HG03025 (cell line): ENCODE data around the gene CSNK1D.

Source experiments
- ATAC-seq: cut with Tn5 transposase; IDR thresholded peaks from one replicate; pipeline ENCODE4 v1.9.1; 2021; ENCODE audit warnings: mild to moderate bottlenecking, moderate library complexity; ENCODE audit not compliant: unreplicated experiment, low FRiP score

Gene CSNK1D

DNA sequence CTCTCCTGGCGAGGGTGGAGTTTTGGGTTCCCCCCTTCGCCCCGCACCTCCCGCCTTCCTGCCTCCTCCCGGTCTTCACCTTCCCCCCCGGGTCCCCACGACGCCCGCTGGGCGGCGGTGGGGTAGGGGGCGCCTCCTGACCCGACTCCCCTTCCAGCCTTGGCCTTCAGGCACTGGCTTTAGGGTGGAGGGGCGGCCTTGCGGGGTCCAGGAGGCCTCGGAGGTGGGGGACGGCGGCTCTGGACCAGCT lies 42.3 kb downstream of the CSNK1D start:
- ATAC-seq = no peak

DNA sequence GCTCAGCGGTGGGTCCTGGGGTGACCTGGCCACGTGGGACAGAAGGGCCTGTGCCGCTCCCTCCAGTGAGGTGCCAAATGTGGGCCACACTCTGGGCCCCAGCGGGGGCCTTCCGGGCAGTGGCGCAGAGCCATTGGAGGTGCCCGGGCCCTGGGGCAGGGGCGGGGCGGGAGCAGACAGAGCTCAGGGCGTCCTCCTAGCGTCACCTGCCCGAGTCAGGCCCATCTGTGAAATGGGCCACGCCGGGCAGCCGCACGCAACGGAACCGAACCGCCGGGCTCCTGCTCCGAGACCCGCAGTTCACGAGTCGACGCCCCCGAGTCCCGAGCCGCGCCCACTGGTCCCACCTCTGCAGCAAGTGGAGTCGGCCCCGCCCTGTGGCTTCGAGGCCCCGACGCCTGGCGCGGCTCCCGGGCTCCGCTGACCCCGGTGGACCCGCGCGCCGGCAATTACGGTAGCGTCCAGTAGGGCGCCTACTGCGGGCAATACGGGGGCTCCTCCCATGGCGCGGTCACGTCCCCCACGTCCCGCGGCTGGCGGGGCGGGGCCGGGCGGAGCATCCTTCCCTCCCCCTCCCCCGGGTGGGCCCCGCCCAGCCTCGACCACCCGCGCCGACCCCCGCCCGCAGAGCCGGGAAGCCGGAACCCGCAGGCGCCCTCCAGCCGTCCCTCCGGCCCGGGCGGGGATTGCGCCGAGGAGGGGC lies 42.7 kb downstream of the CSNK1D start:
- ATAC-seq = no peak

DNA sequence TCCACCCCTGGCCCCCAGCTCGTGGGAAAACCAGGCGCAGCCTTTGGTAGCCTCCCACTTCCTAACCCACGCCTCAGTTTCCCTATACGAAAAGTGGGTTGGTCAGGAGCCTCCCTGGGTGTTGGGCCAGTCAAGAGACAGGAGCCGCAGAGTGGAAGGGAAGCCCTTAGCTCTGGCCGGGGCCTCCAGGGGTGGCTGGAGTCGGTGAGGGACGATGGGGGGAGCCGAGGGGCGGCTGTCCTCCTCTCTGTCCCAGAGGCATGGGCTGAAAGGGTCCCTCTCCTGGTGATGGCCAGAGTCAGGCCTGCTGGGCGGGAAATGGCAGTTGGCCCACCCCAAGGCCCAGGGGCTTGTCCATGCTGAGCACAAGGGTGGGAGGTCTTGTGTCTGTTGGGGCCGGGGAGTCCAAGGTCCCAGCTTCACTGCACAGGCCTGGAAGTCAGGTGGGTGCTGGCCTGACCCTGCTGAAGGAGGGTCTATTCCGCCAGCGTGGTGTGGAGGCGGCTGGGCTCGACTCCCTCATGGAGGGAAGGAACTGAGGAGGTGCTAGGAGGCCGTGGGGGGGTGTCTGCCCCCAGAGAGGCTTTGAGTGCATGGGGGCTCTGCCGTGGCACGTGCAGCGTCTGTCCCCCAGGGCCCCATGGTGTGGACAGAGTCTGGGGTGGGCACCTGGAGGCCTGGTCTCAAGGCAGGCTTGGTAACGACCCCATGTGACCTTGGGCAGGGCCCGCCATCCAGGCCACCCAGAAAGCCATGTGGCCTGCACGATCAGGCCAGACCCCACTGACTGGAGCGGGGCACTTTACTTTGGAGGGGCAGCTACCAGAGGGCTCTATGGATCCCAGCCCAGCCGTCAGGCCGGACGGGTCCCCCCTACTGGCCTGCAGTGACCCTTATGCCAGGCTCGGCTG lies 43.5 kb downstream of the CSNK1D start:
- no peak for ATAC-seq

DNA sequence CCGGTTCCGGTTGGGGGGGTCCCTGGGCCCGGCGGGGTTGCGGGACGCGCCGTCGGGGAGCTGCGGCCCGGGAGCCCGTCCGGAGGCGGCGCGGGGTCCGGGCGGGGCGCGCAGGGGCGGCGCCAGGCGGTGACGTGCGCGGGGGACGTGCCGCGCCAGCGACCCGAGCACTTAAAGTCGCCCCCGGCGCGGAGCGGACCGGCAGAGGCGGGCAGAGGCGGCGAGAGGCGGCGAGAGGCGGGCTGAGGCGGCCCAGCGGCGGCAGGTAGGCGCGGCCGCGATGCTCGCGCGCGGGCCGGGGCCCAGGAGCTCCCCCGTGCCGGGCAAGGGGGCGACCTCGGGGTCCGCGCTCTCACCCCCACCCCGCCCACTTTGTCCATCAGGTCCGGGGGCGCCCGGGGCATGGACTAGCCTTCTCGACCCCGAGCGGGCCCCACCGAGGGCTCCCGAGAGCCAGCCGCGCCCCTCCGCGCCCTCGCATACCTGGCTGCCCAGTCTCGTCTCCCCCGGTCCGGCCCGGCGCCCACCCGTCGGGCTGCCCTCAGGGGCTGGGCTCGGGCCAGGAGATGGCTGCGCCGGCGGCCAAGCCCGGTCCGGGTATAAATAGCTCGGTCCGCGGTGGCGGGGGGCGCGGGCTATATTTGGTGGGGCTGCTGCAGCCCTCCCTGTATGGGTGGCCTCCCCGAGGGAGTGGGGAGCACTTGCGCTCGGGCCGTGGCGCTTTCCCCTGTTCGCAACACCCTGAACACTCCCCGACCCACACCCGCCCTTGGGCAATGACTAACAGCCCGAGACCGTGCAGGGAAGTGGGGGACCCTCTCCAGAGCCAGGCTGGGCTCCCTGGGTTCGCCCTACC lies 44.4 kb downstream of the CSNK1D start, which contains the start of gene SLC16A3:
TSS of gene SLC16A3 (plus strand) at position 201 of the 856 bp plus-strand sequence. CDS start 6,967 bp downstream, outside the sequence.
- ATAC-seq = peak; percentile 30

DNA sequence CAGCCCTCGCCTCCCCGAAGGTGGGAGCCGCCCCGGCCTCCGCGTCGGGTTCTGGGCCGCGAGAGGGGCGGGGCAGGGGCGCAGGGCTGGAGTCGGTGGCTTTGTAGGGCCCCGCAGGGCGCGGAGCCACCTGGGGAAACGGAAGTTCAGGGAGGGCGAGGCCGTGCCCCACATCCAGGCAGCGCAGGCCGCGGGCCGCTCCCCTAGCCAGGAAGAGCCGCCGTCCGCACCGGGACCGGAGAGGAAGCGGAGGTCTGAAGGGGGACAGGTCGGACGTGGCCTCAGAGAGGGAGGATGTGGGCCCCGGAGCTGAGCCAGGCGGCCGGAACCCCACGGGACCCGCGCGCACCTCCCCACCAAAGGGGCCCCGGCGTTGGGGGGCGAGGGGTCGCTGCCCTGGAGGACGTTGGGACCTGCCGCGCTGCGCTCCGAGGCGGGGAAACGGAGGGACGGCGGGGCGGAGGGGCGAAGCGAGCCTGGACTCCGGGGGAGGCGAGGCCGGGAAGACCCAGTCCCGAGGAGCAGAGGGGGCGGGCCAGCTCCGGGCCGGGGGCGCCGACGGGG lies 45.1 kb downstream of the CSNK1D start:
- ATAC-seq = no peak

DNA sequence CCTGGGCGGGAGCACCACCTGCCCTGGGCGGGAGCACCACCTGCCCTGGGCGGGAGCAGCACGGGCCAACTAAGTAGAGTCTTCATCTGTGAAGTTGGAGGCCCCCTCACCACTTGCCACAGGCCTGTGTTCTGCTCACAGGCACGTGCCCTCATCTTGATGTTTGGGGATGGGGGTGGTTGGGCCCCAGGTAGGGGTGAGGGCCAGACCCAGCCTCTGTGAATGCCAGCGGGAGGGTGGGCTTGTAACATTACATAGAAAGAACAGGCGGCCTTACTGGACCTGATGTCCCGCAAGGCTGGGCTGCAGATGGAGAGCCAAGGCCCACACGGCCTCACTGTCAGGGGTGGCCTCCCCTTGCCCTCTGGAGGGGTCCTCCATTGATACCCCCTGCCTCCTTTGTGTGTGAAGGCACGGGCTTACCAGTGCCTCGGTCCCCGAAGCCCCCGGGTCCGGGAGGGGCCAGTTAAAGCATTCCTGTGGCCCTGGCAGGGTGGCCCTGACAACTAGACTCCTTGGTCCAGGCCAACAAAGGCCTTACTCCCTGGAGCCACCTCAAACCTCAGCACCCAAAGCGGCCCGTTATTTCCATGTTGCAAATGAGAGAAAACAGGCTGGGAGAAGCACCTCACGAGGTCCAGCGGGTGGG lies 45.7 kb downstream of the CSNK1D start:
- no peak for ATAC-seq

DNA sequence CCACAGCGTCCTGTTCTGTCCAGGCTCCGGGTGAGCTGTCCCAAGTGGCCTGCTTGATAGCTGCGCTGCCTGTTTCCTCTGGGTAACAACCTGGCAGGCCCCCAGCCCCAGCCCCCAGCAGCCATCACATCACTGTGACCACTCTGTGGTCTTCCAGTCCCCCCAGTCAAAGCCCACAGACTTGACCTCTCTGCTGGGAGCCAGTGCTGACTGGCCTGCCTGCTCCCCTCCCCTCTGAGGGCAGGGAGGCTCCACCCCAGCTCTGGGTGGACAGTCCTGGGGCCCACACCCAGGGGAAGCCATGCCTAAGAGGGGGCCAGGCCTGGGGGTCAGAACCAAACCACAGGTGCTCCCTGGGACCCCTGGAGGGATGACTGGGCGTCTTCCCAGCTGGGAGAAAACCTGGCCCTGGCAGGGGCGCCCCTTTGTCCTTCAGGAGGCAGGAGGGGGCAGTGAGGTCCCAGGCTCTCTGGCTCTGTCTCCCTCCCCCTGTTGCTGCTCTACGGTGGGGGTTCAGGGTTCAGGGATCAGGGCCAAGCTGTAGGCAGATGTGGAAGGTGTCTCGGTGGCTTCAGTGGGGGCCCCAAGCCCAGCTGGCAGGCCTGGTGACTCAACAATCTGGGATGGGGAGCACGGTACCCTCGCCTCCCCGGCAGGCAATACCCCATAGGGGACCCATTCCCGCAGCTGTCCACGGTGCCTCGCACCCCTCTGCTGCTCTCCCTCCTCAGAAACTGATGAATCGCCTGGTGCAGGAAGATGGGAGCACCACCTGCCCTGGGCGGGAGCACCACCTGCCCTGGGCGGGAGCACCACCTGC lies 46.5 kb downstream of the CSNK1D start:
- ATAC-seq = no peak

DNA sequence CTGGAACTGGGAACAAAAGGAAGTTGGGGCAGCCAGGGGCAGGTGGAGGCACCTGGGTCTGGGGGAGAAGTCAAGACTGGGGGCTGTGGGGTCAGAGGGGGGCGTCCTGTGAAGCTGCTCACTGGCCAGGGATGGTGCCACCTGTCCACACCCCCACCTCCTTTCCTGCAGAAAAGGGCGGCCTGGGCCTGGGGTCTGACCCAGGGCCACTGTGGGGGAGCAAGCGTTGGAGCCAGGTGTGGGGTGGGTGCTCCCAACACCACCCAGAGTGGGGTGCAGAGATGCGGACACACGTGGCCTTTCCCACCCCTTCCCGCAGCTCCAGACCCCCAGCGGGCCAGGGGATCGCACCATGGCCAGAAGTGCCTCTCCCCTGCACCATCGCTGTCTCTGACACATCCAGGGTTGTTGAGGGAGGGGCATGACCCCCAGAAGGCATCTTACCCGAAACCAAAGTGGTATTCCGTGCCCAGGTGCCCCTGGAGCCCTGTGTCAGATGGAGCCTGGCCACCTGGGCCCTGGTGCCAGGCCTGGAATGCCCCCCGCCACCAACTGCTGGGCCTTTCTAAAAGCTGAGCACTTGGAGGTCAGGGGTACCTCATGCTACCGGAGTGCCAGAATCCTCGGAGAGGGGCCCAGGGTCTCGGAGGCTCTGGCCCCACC lies 47.2 kb downstream of the CSNK1D start:
- no peak for ATAC-seq

DNA sequence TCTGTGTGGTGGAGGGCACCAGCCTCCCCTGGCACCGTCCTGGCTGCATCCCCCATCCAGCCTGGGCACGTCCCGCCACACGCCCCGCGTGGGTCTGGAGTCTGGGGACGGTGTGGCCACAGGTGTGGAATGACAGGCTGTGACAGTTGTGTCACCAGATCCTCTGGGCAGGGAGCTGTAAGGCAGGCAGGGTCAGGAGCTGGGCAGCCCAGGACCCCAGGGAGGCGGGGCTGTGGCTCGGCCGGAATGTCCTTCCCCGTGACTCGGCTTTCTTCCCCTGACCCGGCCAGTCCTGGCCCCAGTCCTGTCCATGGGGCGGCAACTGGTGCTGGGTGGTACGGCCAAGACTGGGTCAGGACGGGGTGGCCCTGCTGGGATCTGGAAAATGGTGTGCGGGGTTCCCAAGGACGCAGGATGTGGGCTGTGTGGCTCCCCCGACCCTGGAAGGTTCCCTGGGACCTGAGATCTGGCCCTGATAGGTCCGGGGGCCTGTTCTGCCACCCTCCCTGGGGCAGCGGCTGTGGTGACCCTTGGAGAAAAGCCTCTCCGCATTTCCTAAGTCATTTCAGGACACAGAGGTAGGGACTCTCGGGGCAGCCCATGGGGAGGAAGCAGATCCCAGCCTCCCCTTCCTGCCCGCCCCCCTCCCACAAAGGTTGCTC lies 48.0 kb downstream of the CSNK1D start:
- ATAC-seq = no peak

DNA sequence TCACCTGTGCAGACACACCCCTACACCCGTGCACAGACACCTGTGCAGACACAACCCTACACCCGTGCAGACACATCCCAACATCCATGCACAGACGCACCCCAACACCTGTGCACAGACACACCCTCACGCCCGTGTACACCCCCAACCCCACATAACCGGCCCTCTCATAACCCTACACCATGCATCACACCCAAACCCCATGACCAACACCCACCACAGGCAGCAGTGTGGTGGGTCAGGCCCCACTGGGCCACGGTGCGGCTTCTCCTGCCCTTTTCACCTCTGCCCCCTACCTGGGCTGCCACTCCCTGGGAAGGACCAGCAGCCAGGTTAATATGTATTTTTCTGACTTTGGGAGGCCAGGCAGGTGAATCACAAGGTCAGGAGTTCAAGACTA lies 48.8 kb downstream of the CSNK1D start:
- ATAC-seq = no peak

DNA sequence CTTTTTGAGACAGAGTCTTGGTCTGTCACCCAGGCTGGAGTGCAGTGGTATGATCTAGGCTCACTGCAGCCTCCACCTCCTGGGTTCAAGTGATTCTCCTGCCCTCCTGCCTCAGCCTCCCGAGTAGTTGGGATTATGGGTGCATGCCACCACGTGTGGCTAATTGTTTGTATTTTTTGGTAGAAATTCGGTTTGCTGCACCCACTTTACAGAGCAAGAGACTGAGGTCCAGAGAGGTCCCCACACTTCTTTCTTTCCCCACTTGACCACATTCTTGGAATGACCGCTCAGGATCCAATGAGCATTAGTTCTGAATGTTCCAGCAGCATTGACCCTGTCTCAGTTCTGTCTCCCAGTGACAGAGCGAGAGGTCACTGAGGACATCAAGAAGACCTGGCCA lies 50.0 kb downstream of the CSNK1D start:
- no peak for ATAC-seq

DNA sequence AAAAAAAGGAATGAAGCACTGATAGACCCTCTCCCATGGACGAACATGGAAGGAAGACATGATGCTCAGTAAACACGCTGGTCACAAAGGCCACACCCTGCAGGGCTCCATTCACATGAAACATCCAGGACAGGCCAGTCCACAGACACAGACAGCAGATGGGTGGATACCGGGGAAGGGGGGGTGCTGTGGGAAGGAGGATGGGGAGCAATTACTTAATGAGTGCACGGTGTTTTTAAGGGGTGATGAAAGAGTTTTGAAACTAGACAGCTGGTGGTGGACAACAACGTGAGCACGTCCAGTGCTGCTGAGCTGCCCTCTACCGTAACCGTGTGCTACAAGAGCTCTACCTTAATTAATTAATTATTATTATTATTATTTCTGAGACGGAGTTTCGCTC lies 50.7 kb downstream of the CSNK1D start:
- no peak for ATAC-seq

DNA sequence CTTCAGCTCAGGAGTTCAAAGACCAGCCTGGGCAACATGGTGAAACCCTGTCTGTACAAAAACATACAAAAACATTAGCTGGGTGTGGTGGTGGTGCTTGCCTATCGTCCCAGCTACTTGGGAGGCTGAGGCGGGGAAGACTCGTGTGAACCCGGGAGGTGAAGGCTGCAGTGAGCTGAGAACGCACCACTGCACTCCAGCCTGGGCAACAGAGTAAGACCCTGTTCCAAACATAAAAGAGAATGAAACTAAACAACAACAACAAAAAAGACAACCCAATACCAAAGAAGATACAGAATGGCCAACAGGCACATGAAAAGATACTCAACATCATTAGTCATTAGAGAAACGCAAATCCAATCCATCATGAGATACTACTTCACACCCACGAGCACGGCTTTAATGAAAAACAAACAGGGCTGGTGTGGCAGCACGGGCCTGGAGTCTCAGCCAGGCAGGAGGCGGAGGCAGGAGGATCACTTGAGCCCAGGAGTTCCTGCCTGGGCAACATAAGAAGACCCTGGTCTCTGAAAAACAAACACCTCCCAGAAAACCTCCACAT lies 52.1 kb downstream of the CSNK1D start:
- ATAC-seq = no peak

DNA sequence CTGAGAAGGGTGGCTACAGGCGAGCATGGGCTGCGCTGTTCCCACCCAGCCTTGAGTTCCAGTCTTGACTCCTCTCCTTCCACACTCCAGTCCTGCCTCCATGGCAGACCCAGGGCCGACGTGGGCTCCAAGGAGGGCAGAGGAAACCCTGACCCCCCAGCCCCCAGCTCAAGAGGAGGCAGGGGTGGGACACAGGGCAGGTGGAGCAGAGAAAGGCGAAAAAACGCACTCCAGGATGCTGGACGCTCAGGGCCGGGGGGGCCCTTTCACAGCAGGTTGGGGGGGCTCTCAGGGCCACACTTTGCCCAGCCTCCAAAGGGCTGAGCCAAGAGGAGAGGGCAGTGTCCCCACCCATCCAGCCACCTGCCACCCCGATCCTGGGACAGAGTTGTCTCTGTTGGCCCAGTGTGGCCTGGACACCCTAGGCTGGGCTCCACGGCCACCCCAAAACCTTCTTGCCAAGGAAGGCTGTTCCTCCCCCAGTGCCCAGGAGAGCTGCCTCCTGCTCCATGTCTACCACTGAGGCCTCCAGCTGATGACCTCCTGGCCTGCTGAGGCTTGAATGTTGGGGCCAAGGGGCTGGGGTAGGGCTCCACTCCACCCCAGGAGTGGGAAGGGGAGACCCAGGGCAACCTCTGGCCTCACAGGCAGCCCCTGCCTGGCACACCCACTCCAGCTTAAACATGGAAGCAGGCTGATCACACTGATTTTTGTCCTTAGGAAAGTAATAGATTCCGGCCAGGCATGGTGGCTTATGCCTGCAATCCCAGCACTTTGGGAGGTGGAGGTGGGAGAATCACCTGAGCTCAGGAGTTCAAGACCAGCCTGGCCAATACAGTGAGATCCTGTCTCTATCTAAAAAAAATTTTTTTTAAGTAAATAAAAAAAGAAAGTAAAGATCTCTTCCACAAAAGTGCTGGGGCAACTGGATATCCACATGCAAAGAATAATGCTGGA lies 53.5 kb downstream of the CSNK1D start:
- ATAC-seq = no peak

DNA sequence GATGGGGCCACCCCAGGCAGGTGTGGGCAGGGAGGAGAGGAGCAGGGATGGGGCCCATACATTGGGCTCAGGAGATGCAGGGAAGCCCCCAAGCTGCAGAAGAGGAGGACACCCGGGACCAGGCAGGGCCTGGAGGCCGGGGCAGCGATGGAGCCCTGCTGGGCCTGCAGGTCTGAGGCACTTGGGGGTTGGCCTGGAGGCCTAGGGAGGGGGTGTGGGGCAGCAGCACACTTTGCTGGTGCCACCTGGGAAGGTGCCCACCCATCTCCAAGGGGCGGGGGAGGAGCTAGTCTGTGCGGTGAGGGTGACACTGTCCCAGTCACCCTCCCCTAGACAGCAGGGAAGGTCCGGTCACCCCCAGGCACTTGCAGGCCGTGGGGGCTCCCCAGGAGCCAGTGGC lies 54.4 kb downstream of the CSNK1D start:
- ATAC-seq = no peak

DNA sequence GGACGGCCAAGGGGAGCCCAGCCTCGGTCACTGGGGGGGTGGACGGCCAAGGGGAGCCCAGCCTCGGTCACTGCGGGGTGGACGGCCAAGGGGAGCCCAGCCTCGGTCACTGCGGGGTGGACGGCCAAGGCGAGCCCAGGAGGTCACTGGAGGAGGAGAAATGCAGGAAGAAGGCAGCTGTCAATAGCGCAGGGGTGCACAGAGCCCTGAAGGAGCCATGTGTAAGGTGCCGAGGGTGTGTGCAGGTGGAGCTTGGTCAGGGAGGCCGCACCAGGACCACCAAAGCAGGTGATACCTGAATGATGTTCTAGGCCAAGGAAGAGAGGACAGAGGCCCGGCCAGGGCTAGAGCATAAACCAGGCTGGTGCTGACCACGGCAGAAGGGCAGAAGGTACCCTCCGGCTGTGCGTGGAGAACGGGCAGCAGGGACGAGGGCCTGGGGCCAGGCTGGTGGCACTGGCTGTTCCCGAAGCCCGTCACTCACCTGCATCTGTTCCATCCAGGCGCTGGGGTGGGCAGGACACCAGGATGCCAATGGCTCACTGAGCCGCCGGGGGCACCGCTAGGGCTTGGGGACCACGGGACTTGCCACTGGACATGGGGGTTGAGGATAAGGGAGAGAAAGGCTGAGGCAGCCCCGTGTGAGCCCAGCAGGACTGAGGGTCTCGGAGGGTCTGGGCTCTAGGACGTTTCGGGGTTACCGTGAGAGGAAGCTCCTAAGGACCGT lies 55.0 kb downstream of the CSNK1D start:
- no peak for ATAC-seq
